Measurements from ENCODE around the gene HERC3.

- TF ChIP-seq CTCF (IDR thresholded peaks at IDR 0.05) (no peak), EZH2 (IDR thresholded peaks at IDR 0.05; ENCODE audit: borderline replicate concordance, insufficient read depth, low read depth, low read length, poor library complexity, severe bottlenecking) (no peak)
Observed at GRCh38 chr4:88725986-88726385, 133.7 kb downstream of the HERC3 start.
